Measurements from ENCODE around the gene SLC49A3. TPM values are rescaled to one million over a fixed set of nuclear protein-coding genes. Genes with fewer than 3 reads are reported as not detected.

The SLC49A3 gene
- total RNA-seq, 2 donors from 2014 or later: 8.0 to 8.2 TPM

- peak overlapping the region; percentile 64 to 80 (median 78) for H3K27ac ChIP-seq
- ATAC-seq (peak; percentile 19), DNase-seq (peak in 3 of 4 donors; percentile 24 to 58 (median 55))
- intact Hi-C loops (cut with DNase I): no loop called here
- no peaks in the 10 kb centered on the region for H3K27me3 ChIP-seq
- no peaks in the 10 kb centered on the region for H3K9me3 ChIP-seq
- H3K36me3 ChIP-seq (replicated peaks in 1 of 2; ENCODE audit: insufficient read depth in 1 of 2, low read depth in 2 of 2): no peaks in the 10 kb centered on the region
- 42 to 67% methylated on average over 4 to 23 of the region's 26 CpGs for WGBS, 2 donors
- peak overlapping the region in 1 of 2 donors; percentile 2 for H3K4me3 ChIP-seq
- peaks cover 27% of the 10 kb centered on the region for H3K4me1 ChIP-seq
- TF ChIP-seq POLR2A (IDR thresholded peaks at IDR 0.05) (peak in 1 of 3 donors; percentile 36), CTCF (IDR thresholded peaks at IDR 0.05) (no peak)
Measured at GRCh38 chr4:687971-688853, 739 bp downstream of the SLC49A3 start.

DNA sequence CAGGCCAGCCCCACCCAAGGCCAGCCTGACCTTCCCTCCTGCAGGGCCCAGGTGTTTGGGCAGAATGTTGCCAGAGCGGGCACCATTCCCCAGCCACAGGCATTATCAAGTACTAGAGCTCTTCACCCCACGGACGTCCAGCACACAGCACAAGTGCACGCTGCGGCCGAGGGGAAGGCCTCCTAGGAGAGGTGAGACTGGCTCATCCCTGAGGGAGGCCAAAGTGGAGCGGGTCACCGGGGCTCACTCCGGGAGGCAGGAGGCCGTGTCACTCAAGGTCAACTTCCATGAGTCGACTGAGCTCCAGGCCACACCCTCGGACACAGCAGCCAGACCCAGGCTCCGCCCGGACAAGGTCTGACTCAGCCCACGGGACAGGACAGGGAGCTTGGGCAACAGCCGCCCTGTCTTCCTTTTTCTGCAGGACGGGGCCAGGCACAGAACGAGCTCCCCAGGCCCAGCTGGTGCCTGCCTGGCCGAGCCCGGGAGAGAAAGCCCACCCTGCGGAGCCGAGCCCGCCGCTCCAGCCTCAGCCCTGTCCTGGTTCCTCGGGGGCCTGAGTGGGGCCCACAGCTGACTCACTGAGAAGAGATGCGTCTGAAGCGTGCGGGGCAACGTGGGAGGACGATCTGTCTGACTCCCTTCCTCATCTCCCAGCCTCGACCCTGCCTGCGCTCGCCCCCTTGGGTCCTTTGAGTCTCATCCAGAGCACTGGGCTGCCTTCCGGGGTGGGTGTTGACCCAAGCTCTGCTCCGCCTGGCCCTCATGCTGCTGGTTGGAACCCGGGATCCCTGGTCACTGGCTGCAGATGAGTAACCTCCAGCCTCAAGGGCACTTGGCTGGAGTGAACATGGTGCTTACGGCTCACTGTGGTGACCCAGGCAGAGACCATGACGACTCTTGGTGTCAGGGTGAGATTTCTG lies 1.6 kb downstream of the SLC49A3 start:
- Histone ChIP-seq H3K9me3 (no peaks in the 10 kb centered on the region), H3K36me3 (replicated peaks in 1 of 2; ENCODE audit: insufficient read depth in 1 of 2, low read depth in 2 of 2) (no peaks in the 10 kb centered on the region), H3K4me1 (peaks cover 27% of the 10 kb centered on the region), H3K4me3 (no peak overlapping the region), H3K27ac (peak overlapping the region; percentile 39 to 80 (median 78)), H3K27me3 (no peaks in the 10 kb centered on the region)
- 58 to 94% methylated on average over 3 to 36 of the region's 38 CpGs for WGBS, 2 donors
- peak; percentile 73 to 91 (median 84) for DNase-seq
- TF ChIP-seq CTCF (IDR thresholded peaks at IDR 0.05) (no peak), POLR2A (IDR thresholded peaks at IDR 0.05) (peak in 2 of 3 donors; percentile 14 to 41)
- intact Hi-C loops (cut with DNase I): no loop called here
- ATAC-seq: peak; percentile 75

DNA sequence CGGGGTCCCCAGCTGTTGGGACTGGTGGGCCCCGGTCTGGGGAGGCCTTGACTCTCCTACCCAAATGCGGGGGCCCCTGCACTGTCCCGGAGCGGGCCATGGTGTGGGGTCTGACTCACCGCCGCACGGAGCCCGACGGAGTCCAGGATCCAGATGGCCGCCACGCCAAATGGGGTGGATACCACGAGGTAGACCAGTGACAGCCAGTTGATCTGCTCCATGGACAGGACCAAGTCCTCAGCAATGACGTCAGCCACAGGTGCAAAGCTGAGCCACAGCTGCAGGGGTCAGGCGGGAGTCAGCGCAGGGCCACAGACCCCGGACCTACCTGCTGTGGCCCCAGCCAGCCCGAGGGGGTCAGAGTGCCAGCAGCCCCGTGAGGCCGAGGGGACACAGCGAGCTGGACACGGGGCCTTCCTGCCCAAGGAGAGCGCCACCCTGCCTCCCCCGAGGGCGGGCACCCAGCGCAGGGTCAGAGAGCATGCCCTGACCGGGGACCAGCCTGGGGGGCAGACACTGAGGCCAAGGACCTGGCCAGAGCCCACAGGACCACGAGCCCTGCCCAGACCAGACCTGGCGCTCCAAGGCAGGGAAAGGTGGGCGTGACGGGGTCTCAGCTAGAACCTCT lies 2.4 kb downstream of the SLC49A3 start:
- Histone ChIP-seq H3K4me1 (peaks cover 32% of the 10 kb centered on the region), H3K27ac (peak overlapping the region; percentile 39 to 80 (median 68)), H3K4me3 (no peak overlapping the region), H3K27me3 (no peaks in the 10 kb centered on the region), H3K9me3 (no peaks in the 10 kb centered on the region), H3K36me3 (replicated peaks in 1 of 2; ENCODE audit: insufficient read depth in 1 of 2, low read depth in 2 of 2) (no peaks in the 10 kb centered on the region)
- TF ChIP-seq POLR2A (IDR thresholded peaks at IDR 0.05) (no peak), CTCF (IDR thresholded peaks at IDR 0.05) (no peak)
- 89 to 95% methylated on average over 19 to 28 of the region's 31 CpGs for WGBS, 2 donors
- intact Hi-C loops (cut with DNase I): no loop called here
- DNase-seq: no peak
- ATAC-seq: no peak

- TF ChIP-seq CTCF (IDR thresholded peaks at IDR 0.05): no peak
- no peak for DNase-seq
- H3K27ac ChIP-seq: no peak overlapping the region
- 89 to 90% methylated on average over 4 to 35 of the region's 37 CpGs for WGBS, 2 donors
- no peaks in the 10 kb centered on the region for H3K9me3 ChIP-seq
- intact Hi-C loops (cut with DNase I): no loop called here
- no peak overlapping the region for H3K4me3 ChIP-seq
- H3K4me1 ChIP-seq: peaks cover 37% of the 10 kb centered on the region
- H3K36me3 ChIP-seq (replicated peaks in 1 of 2; ENCODE audit: insufficient read depth in 1 of 2, low read depth in 2 of 2): no peaks in the 10 kb centered on the region
- H3K27me3 ChIP-seq: no peaks in the 10 kb centered on the region
- no peak for ATAC-seq
Measured at GRCh38 chr4:685679-686412, 3.1 kb downstream of the SLC49A3 start.
